Measurements from ENCODE around the gene LIPC. TPM values are rescaled to one million over a fixed set of nuclear protein-coding genes. Genes with fewer than 3 reads are reported as not detected.

LIPC gene
- total RNA-seq, 1 experiment from 2014 or later, result not detected

DNA sequence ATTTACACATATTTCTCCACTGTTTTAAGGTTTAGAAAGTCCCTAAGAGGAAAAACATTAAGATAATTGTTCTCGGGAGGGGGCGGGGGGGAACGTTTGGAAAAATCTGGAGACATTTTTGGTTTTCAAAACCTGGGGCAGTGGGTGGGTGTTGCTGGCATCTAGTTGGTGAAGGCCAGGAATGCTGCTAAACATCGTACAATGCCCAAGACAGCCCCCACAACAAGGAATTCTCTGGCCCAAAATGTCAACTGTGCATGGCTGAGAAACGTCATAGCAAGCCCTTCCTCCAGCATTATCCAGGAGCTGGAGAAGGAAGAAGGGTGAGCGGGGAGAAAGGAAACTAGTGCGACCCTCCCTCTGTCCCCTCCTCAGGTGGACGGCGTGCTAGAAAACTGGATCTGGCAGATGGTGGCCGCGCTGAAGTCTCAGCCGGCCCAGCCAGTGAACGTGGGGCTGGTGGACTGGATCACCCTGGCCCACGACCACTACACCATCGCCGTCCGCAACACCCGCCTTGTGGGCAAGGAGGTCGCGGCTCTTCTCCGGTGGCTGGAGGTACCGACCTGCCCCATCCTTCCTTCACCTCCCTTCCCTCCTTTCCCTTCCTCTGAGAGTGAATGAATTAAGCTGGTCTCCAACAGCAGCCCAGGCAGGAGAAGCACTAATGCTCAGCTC is 109.8 kb downstream of the LIPC start:
- Histone ChIP-seq H4K20me1 (ENCODE audit: insufficient read depth) (no peaks in the 10 kb centered on the region), H3K79me2 (ENCODE audit: insufficient read depth, low read length) (no peaks in the 10 kb centered on the region), H3K9ac (ENCODE audit: low read length) (no peak overlapping the region), H3K4me3 (replicated peaks in 1 of 2; ENCODE audit: low read depth in 1 of 2, low read length in 2 of 2) (no peak overlapping the region), H3K4me2 (ENCODE audit: low read length) (no peak overlapping the region), H3K27me3 (ENCODE audit: insufficient read depth, low read length) (no peaks in the 10 kb centered on the region), H3K9me2 (ENCODE audit: insufficient read depth) (no peaks in the 10 kb centered on the region), H3K9me3 (ENCODE audit: control insufficient read depth in 1 of 2, insufficient read depth in 1 of 2, low read depth in 1 of 2, low read length in 2 of 2) (no peaks in the 10 kb centered on the region), H3K27ac (ENCODE audit: low read depth, low read length) (no peak overlapping the region), H3K36me3 (ENCODE audit: control insufficient read depth in 1 of 2, insufficient read depth in 2 of 2, low read length in 2 of 2) (no peaks in the 10 kb centered on the region), H2AFZ (ENCODE audit: low read depth, low read length, poor library complexity, severe bottlenecking) (no peak overlapping the region), H3K4me1 (ENCODE audit: control insufficient read depth in 1 of 2, insufficient read depth in 2 of 2, low read length in 2 of 2) (peaks cover 6 to 7% of the 10 kb centered on the region in 2 experiments; a peak in 3 of 4 replicates)
- no peak for DNase-seq (ENCODE audit: low read depth, low spot score)
- no TSS peak for BruUV-seq (replicated peaks)
- ATAC-seq, result no peak
- RAD21 ChIA-PET (ENCODE audit: low non-redundant PET in 1 of 2, low total read pairs in 2 of 2, uncharacterized antibody in 2 of 2, unreplicated experiment in 2 of 2), result no interaction called here
- intact Hi-C loops (cut with micrococcal nuclease), result no loop called here
- TF ChIP-seq FOSL1 (IDR thresholded peaks at IDR 0.05; ENCODE audit: low read depth) (no peak), ZBTB33 (IDR thresholded peaks at IDR 0.05; ENCODE audit: extremely low read depth, insufficient replicate concordance, low read length) (no peak), CEBPB (IDR thresholded peaks at IDR 0.05; ENCODE audit: low read depth) (no peak), EGR1 (IDR thresholded peaks at IDR 0.05; ENCODE audit: low read depth) (no peak)
- TF ChIP-seq, protein P1, sequence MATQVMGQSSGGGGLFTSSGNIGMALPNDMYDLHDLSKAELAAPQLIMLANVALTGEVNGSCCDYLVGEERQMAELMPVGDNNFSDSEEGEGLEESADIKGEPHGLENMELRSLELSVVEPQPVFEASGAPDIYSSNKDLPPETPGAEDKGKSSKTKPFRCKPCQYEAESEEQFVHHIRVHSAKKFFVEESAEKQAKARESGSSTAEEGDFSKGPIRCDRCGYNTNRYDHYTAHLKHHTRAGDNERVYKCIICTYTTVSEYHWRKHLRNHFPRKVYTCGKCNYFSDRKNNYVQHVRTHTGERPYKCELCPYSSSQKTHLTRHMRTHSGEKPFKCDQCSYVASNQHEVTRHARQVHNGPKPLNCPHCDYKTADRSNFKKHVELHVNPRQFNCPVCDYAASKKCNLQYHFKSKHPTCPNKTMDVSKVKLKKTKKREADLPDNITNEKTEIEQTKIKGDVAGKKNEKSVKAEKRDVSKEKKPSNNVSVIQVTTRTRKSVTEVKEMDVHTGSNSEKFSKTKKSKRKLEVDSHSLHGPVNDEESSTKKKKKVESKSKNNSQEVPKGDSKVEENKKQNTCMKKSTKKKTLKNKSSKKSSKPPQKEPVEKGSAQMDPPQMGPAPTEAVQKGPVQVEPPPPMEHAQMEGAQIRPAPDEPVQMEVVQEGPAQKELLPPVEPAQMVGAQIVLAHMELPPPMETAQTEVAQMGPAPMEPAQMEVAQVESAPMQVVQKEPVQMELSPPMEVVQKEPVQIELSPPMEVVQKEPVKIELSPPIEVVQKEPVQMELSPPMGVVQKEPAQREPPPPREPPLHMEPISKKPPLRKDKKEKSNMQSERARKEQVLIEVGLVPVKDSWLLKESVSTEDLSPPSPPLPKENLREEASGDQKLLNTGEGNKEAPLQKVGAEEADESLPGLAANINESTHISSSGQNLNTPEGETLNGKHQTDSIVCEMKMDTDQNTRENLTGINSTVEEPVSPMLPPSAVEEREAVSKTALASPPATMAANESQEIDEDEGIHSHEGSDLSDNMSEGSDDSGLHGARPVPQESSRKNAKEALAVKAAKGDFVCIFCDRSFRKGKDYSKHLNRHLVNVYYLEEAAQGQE (IDR thresholded peaks at IDR 0.05; ENCODE audit: low read depth), result no peak
- TF ChIP-seq, protein P2, sequence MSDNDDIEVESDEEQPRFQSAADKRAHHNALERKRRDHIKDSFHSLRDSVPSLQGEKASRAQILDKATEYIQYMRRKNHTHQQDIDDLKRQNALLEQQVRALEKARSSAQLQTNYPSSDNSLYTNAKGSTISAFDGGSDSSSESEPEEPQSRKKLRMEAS (IDR thresholded peaks at IDR 0.05), result no peak
- POLR2A ChIA-PET, result interaction anchor here (0.6 kb wide), 1 partner anchor 218 kb away, joined by 3 read pairs; no protein-coding TSS in a partner anchor
- CTCF ChIA-PET, result no interaction called here
